NCI-H1417 treated with DMSO at 0.1 percent for 48 hours (cell line): ENCODE results near the gene RBKS.
"Not testable (repeated sequence)": the region's sequence is repeated elsewhere in the genome, so short reads cannot be mapped to it uniquely, and the experiment has no call there.

ENCODE experiments used
- DNase-seq: peaks from one replicate; lab custom pipeline; 2025; lab: John Stamatoyannopoulos, UW

Gene RBKS

DNA sequence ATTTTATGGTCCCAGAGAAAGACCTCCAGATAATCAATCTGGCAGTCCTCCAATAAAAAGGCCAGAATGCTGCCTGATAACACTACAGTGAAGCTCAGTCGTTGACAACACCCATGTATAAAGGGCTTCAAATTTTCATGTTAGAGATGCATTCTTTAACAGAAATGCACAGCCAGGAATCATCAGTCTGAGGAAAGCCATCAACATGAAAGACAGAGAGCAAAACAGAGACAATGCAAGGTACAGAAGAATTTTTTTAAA lies 14.1 kb upstream of the RBKS start:
- no peak for DNase-seq

DNA sequence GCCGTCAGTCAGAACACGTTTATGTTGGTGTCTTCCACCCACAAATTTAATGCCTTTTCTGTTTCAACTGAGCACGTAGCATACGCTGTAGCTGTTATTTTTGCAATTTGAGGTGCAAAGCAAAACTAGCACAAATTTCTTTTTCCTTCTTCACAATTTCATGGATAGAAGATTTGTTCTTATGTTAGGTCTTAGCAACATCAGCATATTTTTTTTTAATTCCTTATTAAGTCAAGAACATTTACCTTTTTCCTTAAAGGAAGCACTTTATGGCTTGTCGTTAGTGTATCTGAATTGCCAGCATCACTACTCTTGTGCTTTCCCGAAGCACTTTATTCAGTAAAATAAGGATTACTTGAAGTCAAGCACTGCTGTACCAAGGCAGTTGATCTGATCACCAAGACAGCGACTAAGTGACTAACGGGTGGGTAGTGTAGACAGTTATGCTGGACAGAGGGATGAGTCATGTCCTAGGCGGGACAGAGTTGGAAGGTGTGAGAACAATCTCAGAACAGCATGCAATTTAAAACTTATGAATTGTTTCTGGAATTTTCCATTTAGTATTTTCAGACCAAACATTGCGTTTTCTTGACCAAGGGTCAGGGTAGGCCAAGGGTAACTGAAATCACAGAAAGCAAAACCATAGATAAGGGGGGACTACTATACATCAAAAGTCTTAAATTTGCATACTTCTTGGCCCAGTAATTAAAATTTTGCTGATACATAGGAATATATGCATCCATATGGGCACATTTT lies 13.6 kb upstream of the RBKS start:
- DNase-seq = no peak

DNA sequence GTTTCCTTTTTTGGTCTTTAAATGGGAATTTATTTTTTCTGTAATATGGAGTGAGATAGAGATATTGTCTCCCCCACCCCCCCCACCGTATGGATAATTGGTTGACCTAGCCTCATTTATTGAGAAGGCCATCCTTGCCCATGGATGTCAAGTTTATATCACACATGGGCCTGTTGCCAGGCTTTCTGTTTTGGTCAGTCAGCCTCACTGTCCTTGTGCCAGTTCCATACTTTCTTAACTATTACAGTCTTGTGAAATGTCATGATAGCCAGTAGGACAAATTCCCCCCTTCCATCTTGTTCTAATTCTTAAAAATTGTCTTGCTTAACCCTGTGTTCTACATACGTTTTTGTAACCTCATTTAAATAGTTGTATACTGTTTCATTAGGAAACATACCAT lies 12.8 kb upstream of the RBKS start:
- no peak for DNase-seq

DNA sequence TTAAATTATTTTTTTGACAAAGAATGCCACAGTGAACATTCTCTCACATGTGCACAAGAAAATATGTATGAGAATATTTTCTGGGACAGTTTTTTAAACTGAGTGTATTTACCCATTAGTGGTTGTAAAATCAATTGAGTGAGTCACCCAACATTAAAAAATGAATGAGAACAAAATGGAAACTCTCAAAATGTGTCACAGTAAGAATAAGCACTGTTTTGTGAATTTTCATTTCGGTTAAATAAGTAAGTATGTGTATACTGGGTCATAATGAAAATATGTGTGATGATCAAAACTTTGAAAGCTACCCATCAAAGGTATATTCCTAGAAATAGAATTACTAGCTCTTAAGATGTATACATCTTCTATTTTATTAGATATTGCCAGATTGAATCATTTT lies 11.9 kb upstream of the RBKS start:
- DNase-seq = no peak

DNA sequence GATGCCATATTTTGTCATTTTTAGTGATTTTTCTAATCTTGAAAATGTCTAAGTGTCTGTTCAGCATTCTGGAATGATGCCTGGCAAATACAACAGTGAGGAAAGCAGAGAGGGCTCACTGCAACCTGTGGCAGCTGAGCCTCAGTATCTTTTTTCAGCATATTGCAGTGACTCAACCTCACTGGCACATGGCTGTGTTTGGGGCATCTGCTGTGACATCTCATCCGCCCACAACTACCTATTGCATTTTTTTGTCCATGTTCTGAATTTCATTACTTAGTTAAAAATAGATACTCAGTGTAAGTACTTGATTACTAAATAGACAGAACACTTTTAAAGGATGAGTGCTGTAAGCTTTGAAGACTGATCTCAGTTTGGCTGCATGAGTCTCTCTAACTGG lies 11.0 kb upstream of the RBKS start:
- DNase-seq = no peak

DNA sequence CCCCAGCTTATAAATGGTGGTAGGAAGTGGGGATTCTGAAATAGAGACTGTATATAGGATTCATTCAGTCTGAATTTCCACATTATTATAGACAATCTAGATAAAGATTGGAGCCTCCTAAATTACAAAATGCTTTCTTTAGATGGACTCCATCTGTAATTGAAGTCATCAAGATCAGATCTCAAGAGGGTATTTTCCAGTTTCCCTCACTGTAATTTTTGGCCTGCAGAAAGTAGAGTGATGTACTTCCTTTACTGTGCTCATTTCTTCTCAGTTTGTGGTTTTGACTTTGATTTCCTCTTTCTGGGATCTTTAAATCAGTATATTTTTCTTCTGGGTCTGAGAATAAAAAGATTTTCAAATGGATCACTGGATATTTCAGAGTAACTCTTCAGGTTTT lies 7.5 kb upstream of the RBKS start:
- no peak for DNase-seq

DNA sequence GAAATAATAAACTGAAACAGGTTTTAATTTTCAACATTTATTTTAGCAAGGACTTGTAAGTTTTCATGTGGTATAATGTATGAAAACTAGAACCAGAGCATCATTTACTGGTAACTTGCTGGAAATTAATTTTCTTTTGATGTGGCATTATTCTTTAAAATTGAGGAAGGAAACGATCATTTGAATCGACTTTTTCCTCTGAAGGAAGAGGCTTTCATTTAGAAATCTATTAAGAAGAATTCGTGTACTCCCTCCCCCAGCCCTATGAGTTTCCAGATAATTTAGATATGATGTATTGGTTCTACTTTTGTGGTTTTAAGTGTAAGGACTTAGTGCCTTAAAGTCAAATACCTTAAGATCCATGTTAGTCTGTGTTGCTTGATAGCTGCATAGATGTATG lies 2.8 kb upstream of the RBKS start:
- DNase-seq = no peak

DNA sequence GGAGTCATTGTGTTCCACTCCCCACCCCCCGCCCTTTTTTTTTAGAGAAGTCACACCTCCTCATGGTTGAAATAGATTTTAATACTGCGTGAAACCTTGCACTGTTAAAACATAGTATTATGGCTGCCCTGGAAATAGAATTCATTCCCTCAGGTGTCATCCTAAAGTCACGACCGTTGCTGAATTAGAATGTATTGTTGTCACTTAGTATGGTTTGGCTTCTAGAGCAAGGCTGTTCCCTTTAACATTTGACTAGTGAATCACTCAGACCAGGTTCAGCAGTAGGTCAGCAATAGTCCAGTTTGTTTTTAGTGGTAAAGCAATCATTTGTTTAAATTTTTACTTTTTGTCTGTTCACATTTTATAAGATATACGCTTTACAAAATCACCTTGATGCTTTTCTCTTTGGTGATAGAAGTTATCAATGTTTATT lies 1.5 kb upstream of the RBKS start:
- DNase-seq = no peak

DNA sequence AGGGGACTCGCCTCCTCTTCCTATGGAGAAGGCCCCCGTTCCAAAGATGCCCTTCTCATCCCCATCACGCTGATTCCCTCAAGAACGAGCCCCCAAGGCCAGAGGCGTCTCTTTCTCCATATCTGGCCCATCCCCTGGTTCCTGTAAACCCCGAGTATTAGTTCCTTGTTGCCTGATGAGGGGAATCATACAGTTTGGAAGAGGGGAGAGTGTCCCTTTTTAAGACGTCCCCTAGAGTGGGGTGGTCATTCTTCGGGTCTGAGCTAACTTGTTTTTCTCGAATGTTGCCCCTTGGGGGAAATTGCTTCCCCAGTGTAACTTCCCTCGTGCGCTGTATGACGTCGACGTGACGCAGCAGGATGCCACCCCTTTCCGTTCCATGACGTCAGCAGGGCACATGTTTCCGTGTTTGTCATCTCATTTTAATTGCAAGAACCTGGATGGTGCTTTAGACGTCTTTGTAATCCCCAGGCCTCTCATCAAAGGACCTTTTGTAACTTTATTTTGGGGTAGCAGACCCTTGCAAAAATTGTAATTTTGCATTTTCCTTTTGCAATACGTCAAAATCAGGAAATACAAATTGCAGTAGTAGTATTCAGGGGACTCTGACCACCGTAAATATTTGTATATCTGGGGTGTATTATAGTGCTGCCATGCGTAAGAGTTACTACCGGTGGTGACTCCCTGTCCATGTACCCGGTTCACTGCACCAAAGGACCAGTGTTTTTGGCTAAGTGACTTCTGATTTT lies 911 bp upstream of the RBKS start:
- DNase-seq = peak; percentile 92

DNA sequence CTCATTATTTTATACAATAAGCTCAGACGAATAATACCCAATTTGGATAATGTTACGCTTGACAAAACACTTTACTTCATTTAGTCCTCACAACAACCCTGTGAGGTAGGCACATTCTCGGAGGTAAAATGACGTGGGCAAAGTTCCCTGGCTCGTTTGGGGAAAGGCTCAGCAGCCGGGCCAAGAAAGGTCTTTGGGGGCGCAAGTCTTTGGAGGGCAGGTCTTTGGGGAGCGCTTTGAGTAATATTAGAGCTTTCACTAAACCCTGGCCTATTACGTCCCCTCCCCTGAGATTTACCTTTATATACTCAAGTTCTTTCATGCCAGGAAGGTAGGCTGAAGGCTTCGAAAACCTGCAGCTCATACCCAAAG lies 427 bp downstream of the RBKS start:
- no peak for DNase-seq

DNA sequence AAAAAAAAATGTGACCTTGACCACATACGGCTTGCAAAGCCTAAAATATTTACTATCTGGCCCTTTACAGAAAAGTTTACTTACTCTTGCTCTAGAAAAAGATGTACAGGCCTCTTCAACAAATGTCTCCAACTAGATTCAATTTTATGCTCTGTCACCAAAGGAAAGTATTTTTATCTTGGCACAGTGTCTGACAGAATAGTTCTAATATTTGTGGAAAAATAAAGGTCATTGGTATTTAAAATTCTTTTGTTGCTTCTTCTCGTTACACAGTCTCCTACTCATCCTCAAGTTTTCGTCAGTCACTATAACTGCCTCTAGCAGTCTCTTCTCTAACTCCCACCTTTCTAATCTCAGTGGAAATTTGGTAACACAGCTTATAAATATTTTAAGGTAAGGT lies 1.4 kb downstream of the RBKS start:
- no peak for DNase-seq

DNA sequence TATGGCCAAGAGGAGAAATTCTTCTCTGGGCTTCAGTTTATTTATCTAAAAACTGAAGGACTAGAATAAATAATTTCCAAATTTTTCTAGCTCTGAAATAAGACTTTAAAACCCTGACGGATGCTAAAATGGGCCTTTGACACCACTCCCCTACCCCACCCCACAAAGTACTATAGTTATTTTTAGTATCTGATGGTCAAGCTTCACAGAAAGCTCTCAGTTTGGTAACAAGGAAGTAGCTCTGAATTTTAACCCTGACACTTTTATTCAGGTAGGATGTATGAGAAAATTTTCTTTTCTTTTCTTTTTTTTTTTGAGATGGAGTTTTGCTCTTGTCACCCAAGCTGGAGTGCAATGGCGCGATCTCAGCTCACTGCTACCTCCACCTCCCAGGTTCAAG lies 2.4 kb downstream of the RBKS start:
- DNase-seq = no peak

DNA sequence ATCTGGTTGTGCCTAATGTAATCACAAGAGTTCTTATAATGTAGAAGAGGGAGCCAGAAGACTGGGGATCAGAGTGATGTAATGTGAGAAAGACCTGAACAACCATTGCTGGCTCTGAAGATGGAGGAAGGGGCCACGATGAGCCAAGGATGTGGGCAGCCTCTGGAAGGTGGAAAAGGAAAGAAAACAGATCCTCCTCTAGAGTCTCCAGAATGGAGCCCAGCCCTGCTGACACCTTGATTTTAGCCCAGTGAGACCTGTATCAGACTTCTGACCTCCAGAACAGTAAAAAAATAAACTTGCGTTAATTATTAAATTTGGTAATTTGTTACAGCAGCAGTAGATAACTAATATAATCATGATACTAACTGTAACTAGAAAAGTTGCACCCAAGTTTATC lies 3.1 kb downstream of the RBKS start:
- DNase-seq = no peak

DNA sequence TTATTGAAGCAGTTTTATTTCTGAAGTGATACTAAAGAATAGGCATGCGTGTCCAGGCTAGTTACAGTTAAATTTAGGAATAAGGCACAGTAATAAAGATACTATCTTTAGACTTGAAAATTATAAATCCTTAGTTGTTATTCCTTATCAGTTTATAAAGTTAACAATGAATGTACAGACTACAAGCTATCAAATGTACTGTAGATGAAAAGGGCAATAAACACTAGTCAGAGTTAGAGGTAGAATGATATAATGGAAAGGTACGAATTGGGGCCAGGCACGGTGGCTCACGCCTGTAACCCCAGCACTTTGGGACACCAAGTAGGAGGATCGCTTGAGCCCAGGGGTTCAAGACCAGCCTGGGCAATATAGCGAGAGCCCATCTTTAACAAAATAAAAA lies 3.9 kb downstream of the RBKS start:
- DNase-seq = no peak

DNA sequence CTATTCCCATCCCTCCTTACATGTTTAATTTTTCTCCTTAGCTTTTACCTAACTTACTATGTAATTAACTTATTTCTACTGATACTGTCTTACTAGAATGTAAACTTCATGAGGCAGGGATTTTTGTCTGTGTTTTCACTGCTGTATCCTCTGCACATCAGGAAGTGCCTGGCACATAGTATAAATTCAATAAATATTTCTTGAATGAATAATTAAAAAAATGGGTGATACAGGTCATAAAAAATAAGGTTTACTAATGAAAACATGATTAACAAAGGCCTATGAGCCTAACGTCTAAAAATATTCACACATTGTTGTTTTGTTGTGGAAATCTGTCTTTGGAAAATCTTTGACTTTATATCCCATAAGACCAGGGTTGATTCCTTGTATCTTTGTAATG lies 4.5 kb downstream of the RBKS start:
- no peak for DNase-seq

DNA sequence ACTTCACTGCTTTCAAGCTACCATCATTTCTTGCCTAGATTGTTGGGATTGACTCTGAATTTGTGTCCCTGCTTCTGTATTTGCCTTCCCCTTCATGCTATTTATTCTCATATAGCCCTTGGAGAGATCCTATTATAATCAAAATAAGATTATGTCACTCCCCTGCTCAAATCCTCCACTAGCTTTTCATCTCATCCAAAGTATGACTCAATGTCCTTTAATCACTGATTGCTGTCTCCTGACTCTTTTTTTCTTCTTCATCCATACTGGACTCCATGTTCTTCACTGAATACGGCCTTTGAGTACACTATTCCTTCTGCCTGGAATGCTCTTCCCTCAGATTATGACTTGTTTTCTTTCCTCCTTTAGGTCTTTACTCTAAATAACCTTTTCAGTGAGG lies 5.0 kb downstream of the RBKS start:
- DNase-seq = no peak

DNA sequence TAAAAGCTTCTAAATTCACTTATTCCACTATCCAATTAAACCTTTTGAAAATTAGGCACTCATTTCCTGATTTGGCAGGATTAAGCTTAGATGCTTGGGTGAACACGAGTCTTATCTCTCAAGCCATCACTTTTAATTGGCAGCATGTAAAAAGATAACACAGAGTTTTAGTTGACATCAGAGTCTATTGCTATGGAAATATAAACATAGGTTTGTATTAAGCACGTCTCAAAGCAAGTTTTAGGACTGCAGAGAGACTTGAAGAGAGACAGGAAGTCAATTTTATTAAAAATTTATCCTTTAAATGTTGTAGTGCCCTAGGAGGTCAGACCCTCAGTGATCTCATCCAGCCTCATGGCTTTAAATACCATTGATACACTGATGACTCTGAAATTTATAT lies 5.6 kb downstream of the RBKS start:
- no peak for DNase-seq

DNA sequence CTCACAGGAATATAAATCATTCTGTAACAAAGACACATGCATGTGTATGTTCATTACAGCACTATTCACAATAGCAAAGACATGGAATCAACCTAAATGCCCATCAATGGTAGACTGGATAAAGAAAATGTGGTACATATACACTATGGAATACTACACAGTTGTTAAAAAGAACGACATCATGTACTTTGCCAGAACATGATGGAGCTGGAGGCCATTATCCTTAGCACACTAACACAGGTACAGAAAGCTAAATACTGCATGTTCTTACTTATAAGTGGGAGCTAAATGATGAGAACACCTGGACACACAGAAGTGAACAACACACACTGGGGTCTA lies 7.6 kb downstream of the RBKS start:
- not testable (repeated sequence) for DNase-seq

DNA sequence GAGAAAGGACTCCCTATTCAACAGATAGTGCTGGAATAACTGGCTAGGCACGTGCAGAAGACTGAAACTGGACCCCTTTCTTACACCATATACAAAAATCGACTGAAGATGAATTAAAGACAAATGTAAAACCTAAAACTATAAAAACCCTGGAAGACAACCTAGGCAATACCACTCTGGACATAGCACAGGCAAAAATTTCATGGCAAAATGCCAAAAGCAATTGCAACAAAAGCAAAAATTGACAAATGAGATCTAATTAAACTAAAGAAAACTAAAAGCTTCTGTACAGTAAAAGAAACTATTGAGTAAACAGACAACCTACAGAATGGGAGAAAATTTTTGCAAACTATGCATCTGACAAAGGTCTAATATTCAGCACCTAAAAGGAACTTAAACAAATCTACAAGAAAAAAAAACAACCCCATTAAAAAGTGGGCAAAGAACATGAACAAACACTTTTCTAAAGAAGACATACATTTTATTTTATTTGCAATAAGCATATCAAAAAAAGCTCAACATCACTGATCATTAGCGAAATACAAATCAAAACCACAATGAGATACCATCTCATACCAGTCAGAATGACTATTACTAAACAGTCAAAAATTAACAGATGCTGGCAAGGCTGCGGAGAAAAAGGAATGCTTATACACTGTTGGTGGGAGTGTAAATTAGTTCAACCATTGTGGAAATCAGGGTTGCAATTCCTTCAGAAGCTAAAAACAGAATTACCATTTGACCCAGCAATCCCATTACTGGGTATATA lies 8.2 kb downstream of the RBKS start:
- DNase-seq = not testable (repeated sequence)

DNA sequence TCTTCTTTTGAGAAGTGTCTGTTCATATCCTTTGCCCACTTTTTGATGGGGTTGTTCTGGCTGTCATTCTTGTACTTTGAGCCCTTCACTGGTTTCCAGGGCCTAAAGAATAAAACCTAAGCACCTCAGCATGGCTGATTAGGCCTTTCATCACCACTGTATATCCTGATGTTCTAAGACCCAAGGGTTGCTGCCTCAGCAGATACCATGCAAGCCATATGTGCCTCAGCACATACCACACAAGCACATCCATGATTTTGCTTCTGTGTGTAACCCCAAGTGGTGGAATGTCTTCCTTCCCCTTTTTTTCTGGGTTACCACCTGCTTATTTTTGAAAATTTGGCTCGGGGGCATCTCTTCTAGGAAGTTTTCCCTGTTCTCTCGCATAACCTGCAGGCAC lies 11.4 kb downstream of the RBKS start:
- no peak for DNase-seq

DNA sequence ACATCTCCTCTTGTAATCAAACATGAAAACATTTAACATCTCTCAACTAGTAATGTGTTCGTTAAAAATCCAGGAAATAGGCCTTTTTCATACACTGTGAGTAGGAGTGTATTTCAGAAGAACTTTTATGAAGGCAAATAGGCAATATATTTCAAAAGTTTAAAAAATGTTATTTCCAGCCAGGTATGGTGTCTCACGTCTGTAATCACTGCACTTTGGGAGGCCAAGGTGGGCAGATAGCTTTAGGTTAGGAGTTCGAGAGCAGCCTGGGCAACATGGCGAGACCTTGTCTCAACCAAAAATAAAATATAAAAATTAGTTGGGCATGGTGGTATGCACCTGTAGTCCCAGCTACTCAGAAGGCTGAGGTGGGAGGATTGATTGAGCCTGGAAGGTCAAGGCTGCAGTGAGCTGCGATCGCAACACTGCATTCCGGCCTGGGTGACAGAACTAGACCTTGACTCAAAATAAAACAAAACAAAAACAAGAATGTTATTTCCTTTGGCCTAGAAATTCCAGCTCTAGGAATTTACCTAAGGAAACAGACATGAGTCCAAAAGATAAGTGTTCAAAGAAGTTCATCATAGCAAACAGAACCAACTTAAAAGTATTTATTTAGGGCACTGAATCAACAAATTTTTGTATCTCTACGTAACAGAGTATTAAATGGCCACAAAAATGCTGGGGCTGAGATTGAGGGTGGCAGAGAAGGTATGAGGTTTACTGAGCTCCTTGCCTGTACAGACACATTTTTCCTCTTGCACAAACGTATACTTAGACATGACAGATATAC lies 14.9 kb downstream of the RBKS start:
- DNase-seq = no peak

DNA sequence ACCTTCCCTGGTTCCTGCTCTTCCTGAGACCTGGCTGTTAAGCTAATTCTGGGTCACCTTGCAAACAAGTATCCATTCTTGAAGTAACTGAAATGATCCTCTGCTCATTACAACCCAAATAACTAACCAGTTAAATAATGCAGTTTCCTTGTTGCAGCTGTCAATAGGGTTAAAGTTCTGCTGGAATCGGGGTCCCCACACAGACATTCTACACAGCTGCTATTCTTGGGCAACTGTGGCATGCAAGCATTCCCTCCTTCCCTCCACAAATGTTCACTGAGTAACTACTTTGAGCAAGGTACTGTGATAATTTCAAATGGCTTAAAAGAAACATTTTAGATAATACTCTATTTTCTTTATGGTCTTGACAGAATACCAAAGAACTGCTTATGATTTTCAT lies 17.1 kb downstream of the RBKS start:
- DNase-seq = no peak

DNA sequence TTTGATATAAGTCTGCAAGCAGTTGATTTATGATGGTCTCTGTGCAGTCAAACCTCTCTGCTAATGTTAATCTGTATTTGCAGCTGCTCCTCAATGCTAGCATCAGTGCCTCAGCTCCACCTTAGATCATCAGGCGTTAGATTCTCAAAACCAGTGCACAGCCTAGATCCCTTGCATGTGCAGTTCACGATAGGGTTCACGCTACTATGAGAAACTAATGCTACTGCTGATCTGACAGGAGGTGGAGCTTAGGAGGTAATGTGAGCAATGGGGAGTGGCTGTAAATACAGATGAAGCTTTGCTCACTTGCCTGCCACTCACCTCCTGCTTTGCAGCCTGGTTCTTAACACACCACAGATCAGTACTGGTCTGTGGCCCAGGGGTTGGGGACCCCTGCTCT lies 18.4 kb downstream of the RBKS start:
- DNase-seq = no peak
